Thoracic aorta (tissue), 2 donors: ENCODE measurements around the gene SPTLC3. TPM values are rescaled to one million over a fixed set of nuclear protein-coding genes. Genes with fewer than 3 reads are reported as not detected.
"Not testable (repeated sequence)": the region's sequence is repeated elsewhere in the genome, so short reads cannot be mapped to it uniquely, and the experiment has no call there.

Experiments
- ATAC-seq: fragments of 150-250 bp; one replicate; pipeline ENCODE4 v1.8.0; 2017; ENCODE audit warnings: low read depth; ENCODE audit not compliant: insufficient number of reproducible peaks, low FRiP score
- DNase-seq: peaks from one replicate; pipeline ENCODE4 v3.0.0-alpha.2; 2020; ENCODE audit warnings: low spot score
- H3K27ac ChIP-seq, 2 donors: fragments of 200-600 bp; sonication (generic); 1 replicate in 1 of 2; 2 replicates in 1 of 2; pipeline ENCODE4 v1.5.1; 2016; ENCODE audit warnings: mild to moderate bottlenecking in 2 of 2, moderate library complexity in 2 of 2
- H3K27me3 ChIP-seq: fragments of 200-600 bp; sonication (generic); replicated peaks from 2 replicates; pipeline ENCODE4 v1.6.0; 2016; ENCODE audit warnings: mild to moderate bottlenecking; ENCODE audit not compliant: insufficient read depth
- H3K36me3 ChIP-seq: fragments of 200-600 bp; sonication (generic); one replicate; pipeline ENCODE4 v1.5.1; 2016
- H3K4me1 ChIP-seq, 2 donors: fragments of 200-600 bp; sonication (generic); 1 replicate in 1 of 2; 2 replicates in 1 of 2; pipeline versions ENCODE4 v1.5.1 to v1.6.0; 2016; ENCODE audit warnings: low read depth in 2 of 2, mild to moderate bottlenecking in 1 of 2; ENCODE audit not compliant: control insufficient read depth in 1 of 2
- H3K4me3 ChIP-seq: fragments of 200-600 bp; sonication (generic); 2 replicates; pipeline ENCODE4 v1.5.1; 2016; ENCODE audit warnings: mild to moderate bottlenecking
- H3K9me3 ChIP-seq: fragments of 200-600 bp; sonication (generic); 2 replicates; pipeline ENCODE4 v1.5.1; 2016
- total RNA-seq, 2 donors: library from RNA; depleted of rRNA; stranded (reverse); fragments of >200 nt; gene quantifications; one replicate each; pipeline versions ENCODE4 v1.1.0 to v1.2.3, GENCODE V29; 2016
- TF ChIP-seq, protein P1 (sequence below): fragments of 200-600 bp; sonication (generic); IDR thresholded peaks from one replicate; pipeline ENCODE4 v1.5.1; 2019; ENCODE audit warnings: antibody characterized with exemption

SPTLC3 gene
- total RNA-seq, 2 donors from 2014 or later, result 4.5 to 6.2 TPM

DNA sequence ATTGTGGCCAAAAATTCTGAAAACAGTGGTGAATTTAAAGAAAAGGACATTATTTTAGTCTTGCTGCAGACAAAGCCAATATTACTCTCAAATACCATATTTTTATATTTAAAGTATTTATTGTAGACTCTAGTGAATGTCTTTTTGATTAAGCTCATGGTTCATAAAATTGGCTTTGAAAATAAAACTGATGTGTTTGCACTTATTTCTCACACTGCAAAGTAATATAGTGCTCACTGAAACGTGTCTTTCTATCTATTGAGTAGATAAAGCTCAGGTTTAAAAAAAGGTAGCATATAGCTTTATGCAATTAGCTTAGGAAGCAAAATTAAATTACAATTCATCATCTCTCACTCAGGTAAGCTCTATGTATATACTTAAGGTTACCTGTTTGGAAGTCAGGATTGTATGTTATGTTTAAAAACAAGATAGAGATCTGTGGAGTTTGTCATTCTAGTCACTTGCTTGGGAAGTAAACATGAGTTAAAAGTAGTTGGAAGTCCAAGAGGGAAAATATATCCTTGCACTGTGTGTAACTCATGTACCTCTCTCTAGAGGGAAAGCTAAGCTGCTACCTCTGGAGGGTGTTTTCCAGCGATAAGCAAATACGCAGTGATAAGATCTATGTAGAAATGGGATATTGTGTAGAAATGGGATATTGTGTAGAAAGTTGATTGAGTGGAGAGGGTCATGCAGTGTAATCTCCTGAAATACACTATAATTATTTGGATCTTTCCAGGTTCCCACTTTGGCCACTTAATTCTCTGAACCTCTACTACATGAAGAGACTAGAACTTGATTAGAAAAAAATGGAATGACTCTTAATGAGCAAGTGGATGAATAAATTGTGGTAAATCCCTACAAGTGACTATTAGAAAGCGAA, 29.9 kb upstream of the SPTLC3 start:
- Histone ChIP-seq H3K4me1 (no peaks in the 10 kb centered on the region), H3K4me3 (no peak overlapping the region), H3K27ac (no peak overlapping the region), H3K27me3 (no peaks in the 10 kb centered on the region), H3K36me3 (no peaks in the 10 kb centered on the region), H3K9me3 (no peaks in the 10 kb centered on the region)
- DNase-seq, result no peak
- no peak for ATAC-seq
- TF ChIP-seq, protein P1, sequence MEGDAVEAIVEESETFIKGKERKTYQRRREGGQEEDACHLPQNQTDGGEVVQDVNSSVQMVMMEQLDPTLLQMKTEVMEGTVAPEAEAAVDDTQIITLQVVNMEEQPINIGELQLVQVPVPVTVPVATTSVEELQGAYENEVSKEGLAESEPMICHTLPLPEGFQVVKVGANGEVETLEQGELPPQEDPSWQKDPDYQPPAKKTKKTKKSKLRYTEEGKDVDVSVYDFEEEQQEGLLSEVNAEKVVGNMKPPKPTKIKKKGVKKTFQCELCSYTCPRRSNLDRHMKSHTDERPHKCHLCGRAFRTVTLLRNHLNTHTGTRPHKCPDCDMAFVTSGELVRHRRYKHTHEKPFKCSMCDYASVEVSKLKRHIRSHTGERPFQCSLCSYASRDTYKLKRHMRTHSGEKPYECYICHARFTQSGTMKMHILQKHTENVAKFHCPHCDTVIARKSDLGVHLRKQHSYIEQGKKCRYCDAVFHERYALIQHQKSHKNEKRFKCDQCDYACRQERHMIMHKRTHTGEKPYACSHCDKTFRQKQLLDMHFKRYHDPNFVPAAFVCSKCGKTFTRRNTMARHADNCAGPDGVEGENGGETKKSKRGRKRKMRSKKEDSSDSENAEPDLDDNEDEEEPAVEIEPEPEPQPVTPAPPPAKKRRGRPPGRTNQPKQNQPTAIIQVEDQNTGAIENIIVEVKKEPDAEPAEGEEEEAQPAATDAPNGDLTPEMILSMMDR, result no peak

GRCh38 chr20:12979713-12980112, 29.1 kb upstream of the SPTLC3 start:
- H3K27ac ChIP-seq, H3K4me1 ChIP-seq, ATAC-seq, DNase-seq, H3K36me3 ChIP-seq, H3K9me3 ChIP-seq, H3K4me3 ChIP-seq, H3K27me3 ChIP-seq: not testable (repeated sequence)

DNA sequence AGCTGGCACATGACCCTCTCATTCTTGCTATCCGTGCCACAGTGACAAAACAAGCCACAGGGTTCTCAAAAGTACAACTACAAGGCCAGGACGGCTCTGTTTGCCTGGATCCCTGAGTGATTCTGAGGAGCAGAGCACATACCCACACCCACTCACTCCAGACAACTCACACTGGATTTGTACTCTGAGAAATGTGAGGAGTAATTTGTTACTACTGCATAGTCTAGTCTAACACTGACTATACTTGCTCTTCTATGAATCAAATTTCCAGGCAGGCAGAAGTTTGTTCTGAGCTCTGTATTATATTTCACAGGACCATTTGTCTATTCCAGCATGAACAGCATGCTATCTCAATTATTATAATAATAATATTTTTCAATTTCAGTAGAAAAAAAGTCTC, 26.7 kb upstream of the SPTLC3 start:
- Histone ChIP-seq H3K27ac (no peak overlapping the region), H3K4me3 (no peak overlapping the region), H3K4me1 (no peaks in the 10 kb centered on the region), H3K36me3 (no peaks in the 10 kb centered on the region), H3K9me3 (no peaks in the 10 kb centered on the region), H3K27me3 (no peaks in the 10 kb centered on the region)
- no peak for DNase-seq
- TF ChIP-seq, protein P1, result no peak
- no peak for ATAC-seq

GRCh38 chr20:12984069-12984765, 24.6 kb upstream of the SPTLC3 start:
- DNase-seq (no peak), ATAC-seq (no peak)
- no peaks in the 10 kb centered on the region for H3K4me1 ChIP-seq
- no peaks in the 10 kb centered on the region for H3K9me3 ChIP-seq
- H3K4me3 ChIP-seq, result no peak overlapping the region
- no peaks in the 10 kb centered on the region for H3K27me3 ChIP-seq
- H3K36me3 ChIP-seq, result no peaks in the 10 kb centered on the region
- H3K27ac ChIP-seq, result no peak overlapping the region
- TF ChIP-seq, protein P1, result no peak

DNA sequence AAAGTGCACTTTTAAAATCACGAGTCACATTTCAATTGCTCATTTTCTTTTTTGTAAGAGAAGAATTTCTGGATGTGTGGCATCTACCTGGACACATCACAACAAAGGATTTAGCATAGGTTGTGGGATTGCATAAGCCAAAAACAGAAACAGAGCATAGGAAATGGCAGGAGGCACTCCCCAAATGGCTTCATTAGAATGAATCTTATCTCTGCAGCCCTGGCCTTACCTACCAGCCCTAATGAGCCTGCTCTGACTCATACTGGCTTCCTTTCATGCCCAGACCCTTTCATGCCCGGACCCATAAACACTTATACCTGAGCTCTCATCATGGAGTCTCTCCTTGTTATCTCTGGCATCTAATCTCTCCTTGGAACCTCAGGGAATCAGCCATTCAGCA, 23.9 kb upstream of the SPTLC3 start:
- DNase-seq, result no peak
- H3K27ac ChIP-seq, result no peak overlapping the region

More for the DNA sequence above, 23.9 kb upstream of the SPTLC3 start:
- no peaks in the 10 kb centered on the region for H3K9me3 ChIP-seq
- no peaks in the 10 kb centered on the region for H3K36me3 ChIP-seq
- no peak overlapping the region for H3K4me3 ChIP-seq
- no peaks in the 10 kb centered on the region for H3K4me1 ChIP-seq
- TF ChIP-seq, protein P1, result no peak
- no peak for ATAC-seq
- no peaks in the 10 kb centered on the region for H3K27me3 ChIP-seq
